ENCODE results near the gene DSTYK.
"Not testable (repeated sequence)": the region's sequence is repeated elsewhere in the genome, so short reads cannot be mapped to it uniquely, and the experiment has no call there.

Gene DSTYK

DNA sequence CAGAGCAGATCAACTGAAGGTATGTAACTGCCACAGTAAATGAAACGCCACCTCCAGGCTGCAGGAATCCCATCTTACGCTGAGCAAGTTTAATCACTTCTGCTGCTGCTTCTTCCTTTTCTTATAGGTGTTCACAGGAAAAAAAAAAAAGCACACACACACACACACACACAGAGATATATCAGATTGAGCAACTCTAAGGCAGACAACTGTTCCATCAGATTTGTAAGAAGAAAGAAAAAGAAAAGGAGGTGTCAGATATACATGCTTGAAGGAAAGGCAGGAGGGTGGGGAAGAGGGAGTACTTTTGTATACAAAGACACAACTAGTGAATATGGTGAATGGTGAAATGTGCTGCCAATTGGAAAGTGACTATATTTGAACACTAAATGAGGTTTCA is 28.6 kb downstream of the DSTYK start:
- DNase-seq = no peak
- Histone ChIP-seq H3K9me3 (no peaks in the 10 kb centered on the region), H3K4me1 (peaks cover 0 to 20% (median 8%) of the 10 kb centered on the region in 4 donors), H3K27ac (no peak overlapping the region), H3K27me3 (no peaks in the 10 kb centered on the region), H3K4me3 (no peak overlapping the region), H3K36me3 (peaks cover 5 to 19% (median 9%) of the 10 kb centered on the region in 3 donors)
- intact Hi-C loops (cut with DNase I; ENCODE audit: low total_unique reads) = no loop called here
- TF ChIP-seq, protein P1, sequence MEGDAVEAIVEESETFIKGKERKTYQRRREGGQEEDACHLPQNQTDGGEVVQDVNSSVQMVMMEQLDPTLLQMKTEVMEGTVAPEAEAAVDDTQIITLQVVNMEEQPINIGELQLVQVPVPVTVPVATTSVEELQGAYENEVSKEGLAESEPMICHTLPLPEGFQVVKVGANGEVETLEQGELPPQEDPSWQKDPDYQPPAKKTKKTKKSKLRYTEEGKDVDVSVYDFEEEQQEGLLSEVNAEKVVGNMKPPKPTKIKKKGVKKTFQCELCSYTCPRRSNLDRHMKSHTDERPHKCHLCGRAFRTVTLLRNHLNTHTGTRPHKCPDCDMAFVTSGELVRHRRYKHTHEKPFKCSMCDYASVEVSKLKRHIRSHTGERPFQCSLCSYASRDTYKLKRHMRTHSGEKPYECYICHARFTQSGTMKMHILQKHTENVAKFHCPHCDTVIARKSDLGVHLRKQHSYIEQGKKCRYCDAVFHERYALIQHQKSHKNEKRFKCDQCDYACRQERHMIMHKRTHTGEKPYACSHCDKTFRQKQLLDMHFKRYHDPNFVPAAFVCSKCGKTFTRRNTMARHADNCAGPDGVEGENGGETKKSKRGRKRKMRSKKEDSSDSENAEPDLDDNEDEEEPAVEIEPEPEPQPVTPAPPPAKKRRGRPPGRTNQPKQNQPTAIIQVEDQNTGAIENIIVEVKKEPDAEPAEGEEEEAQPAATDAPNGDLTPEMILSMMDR (IDR thresholded peaks at IDR 0.05) = no peak

GRCh38 chr1:205180331-205180730 is 31.2 kb downstream of the DSTYK start:
- intact Hi-C loops (cut with DNase I; ENCODE audit: low total_unique reads); H3K9me3 ChIP-seq; H3K27me3 ChIP-seq; DNase-seq; H3K27ac ChIP-seq; H3K36me3 ChIP-seq; H3K4me3 ChIP-seq: not testable (repeated sequence)
- peaks cover 0 to 24% (median 11%) of the 10 kb centered on the region in 4 donors for H3K4me1 ChIP-seq

GRCh38 chr1:205179842-205180241 is 31.7 kb downstream of the DSTYK start:
- Histone ChIP-seq H3K27ac (no peak overlapping the region), H3K9me3 (no peaks in the 10 kb centered on the region), H3K27me3 (no peaks in the 10 kb centered on the region), H3K36me3 (peaks cover 0 to 4% (median 0%) of the 10 kb centered on the region in 3 donors), H3K4me3 (no peak overlapping the region), H3K4me1 (peaks cover 0 to 29% (median 15%) of the 10 kb centered on the region in 4 donors)
- intact Hi-C loops (cut with DNase I; ENCODE audit: low total_unique reads) = no loop called here
- TF ChIP-seq, protein P1 (IDR thresholded peaks at IDR 0.05) = no peak
- DNase-seq = no peak

DNA sequence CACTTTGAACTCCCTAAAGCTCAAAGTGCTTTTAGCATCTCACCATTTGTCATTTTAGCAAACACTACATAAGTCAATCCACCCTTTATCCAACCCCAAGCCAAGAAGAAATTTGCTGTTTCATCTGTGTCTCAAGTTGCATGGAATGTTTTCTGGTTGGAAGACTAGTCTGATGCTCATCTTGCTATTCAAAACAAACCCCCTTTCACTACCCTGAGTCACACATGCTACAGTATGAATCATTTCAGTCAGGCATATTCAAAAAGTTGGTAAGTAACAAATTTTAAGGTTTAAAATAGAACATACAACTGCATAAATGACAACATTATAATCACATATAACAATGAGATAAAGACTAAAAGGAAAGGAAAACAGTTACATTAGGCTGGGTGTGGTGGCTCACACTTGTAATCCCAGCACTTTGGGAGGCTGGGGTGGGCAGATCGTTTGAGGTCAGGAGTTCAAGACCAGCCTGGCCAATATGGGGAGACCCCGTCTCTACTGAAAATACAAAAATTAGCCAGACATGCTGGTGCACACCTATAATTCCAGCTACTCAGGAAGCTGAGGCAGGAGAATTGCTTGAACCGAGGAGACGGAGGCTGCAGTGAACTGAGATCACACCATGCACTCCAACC is 38.7 kb downstream of the DSTYK start:
- Histone ChIP-seq H3K27me3 (no peaks in the 10 kb centered on the region), H3K27ac (no peak overlapping the region), H3K4me3 (no peak overlapping the region), H3K4me1 (peaks cover 0 to 16% (median 12%) of the 10 kb centered on the region in 4 donors), H3K36me3 (peaks cover 15 to 34% (median 15%) of the 10 kb centered on the region in 3 donors), H3K9me3 (no peaks in the 10 kb centered on the region)
- TF ChIP-seq, protein P1 (IDR thresholded peaks at IDR 0.05) = no peak
- DNase-seq = no peak
- intact Hi-C loops (cut with DNase I; ENCODE audit: low total_unique reads) = no loop called here

DNA sequence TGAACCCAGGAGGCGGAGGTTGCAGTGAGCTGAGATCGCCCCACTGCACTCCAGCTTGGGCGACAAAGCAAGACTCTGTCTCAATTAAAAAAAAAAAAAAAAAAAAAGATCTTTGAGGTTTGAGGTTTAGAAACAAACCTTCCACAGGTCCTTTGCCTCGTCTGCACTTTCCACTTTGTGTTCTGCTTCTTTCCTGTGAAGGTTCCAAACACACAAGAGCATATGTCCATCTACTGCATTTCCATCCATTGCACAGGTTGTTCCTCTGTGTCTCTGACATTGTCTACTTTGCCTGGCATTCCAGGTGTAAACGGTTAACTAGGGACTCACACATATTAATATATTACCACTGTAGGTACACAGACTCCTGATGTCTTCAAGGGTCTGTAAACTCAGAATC is 40.1 kb downstream of the DSTYK start:
- H3K27ac ChIP-seq = no peak overlapping the region
- intact Hi-C loops (cut with DNase I; ENCODE audit: low total_unique reads) = no loop called here
- no peaks in the 10 kb centered on the region for H3K9me3 ChIP-seq
- DNase-seq = no peak
- H3K27me3 ChIP-seq = no peaks in the 10 kb centered on the region
- H3K4me3 ChIP-seq = no peak overlapping the region
- TF ChIP-seq, protein P1 (IDR thresholded peaks at IDR 0.05) = no peak
- H3K36me3 ChIP-seq = peaks cover 25 to 48% (median 26%) of the 10 kb centered on the region in 3 donors
- peaks cover 0 to 16% (median 12%) of the 10 kb centered on the region in 4 donors for H3K4me1 ChIP-seq

DNA sequence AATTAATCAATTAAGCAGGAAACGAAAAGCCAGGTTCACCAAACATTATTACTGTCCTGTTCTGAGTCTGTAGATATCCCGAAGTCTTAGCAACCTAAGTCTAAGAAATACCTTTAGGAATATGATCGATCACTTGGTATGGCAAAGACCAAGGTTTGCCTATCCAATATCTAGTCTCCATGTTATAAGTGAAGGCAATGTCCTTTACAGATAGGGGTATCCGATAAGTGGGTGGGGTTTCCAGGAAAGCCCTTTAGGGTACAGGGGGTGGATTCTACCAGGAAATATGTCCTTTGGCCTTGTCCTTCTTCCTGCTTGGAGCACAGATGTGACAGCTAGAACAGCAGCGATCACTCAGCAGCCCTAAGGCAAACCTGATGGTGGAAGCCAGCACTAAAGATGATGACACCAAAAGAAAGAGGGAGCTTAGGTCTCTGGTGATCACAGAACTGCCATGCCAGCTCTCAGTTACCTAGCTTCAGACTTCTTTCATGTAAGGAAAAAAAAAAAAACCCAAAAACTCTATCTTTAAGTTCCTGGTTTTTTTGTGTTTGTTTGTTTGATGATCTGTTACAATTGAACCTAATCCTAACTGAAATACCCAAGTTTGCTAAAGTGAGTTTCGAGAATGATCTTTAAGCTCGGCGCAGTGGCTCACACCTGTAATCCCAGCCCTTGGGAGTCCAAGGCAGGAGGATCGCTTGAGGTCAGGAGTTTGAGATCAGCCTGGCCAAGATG is 40.8 kb downstream of the DSTYK start:
- intact Hi-C loops (cut with DNase I; ENCODE audit: low total_unique reads) = no loop called here

More for the DNA sequence above, 40.8 kb downstream of the DSTYK start:
- no peak for DNase-seq
- Histone ChIP-seq H3K27me3 (no peaks in the 10 kb centered on the region), H3K27ac (no peak overlapping the region), H3K4me3 (no peak overlapping the region), H3K36me3 (peaks cover 28 to 50% (median 31%) of the 10 kb centered on the region in 3 donors), H3K9me3 (no peaks in the 10 kb centered on the region), H3K4me1 (peaks cover 0 to 12% (median 8%) of the 10 kb centered on the region in 4 donors)
- TF ChIP-seq, protein P1 (IDR thresholded peaks at IDR 0.05) = no peak

Measured in tibial artery (tissue), 4 donors.